Activated CD8-positive, alpha-beta T cell treated with anti-CD3 and anti-CD28 coated beads for 36 hours (primary cell): Measurements from ENCODE around the gene PDE6A. TPM values are rescaled to one million over a fixed set of nuclear protein-coding genes. Genes with fewer than 3 reads are reported as not detected.

ENCODE experiments used
- ATAC-seq: fragments of 200-7000 bp; cut with Tn5 transposase; one replicate; pipeline ENCODE4 v1.10.0; 2021; ENCODE audit warnings: mild to moderate bottlenecking, moderate library complexity
- CTCF ChIA-PET: fragments of 350-600 bp; sonication (Branson Sonifier 250); formaldehyde crosslinking; loops from one replicate; lab custom pipeline; 2021; ENCODE audit warnings: antibody characterized with exemption; lab: Charles Lee
- POLR2A ChIA-PET: fragments of 350-600 bp; sonication (Branson Sonifier 250); formaldehyde crosslinking; loops from one replicate; lab custom pipeline; 2021; ENCODE audit warnings: antibody characterized with exemption; lab: Charles Lee
- DNase-seq: peaks from one replicate; pipeline ENCODE4 v3.0.0-alpha.2; 2020
- H3K27ac Mint-ChIP-seq: one replicate; pipeline ENCODE4 v1.8.0; 2021; ENCODE audit warnings: mild to moderate bottlenecking, mixed read lengths
- H3K27me3 Mint-ChIP-seq: one replicate; pipeline ENCODE4 v1.8.0; 2021; ENCODE audit warnings: mixed read lengths
- H3K36me3 Mint-ChIP-seq: one replicate; pipeline ENCODE4 v1.8.0; 2021; ENCODE audit warnings: low read depth, mixed read lengths
- H3K4me1 Mint-ChIP-seq: one replicate; pipeline ENCODE4 v1.8.0; 2021; ENCODE audit warnings: low read depth, mixed read lengths
- H3K4me3 Mint-ChIP-seq: one replicate; pipeline ENCODE4 v1.8.0; 2021; ENCODE audit warnings: mild to moderate bottlenecking, moderate library complexity, mixed read lengths
- H3K9me3 Mint-ChIP-seq: one replicate; pipeline ENCODE4 v1.8.0; 2021; ENCODE audit warnings: mixed read lengths
- CTCF ChIP-seq: fragments of 200-600 bp; IDR thresholded peaks from one replicate; pipeline ENCODE4 v1.8.0; 2022; ENCODE audit warnings: antibody characterized with exemption, mild to moderate bottlenecking
- intact Hi-C: fragments of 100-400 bp; cut with micrococcal nuclease; formaldehyde crosslinking; loops from one replicate; pipeline ENCODE4 v1.10.0; 2022
- total RNA-seq, 2 experiments: library from RNA; stranded (reverse); gene quantifications; one replicate each; pipeline ENCODE4 v1.2.3, GENCODE V29; 2021

Gene PDE6A
- total RNA-seq, 2 experiments from 2014 or later: not detected

GRCh38 chr5:149817539-149818060, 127.0 kb downstream of the PDE6A start:
- ChIA-PET POLR2A (no interaction called here), CTCF (interaction anchor here (6.0 kb wide), 1 partner anchor 12 kb away, joined by 29 read pairs; no protein-coding TSS in a partner anchor)
- ATAC-seq: no peak
- Mint-ChIP-seq H3K4me1 (no peaks in the 10 kb centered on the region), H3K27me3 (no peaks in the 10 kb centered on the region), H3K4me3 (no peak overlapping the region), H3K9me3 (no peaks in the 10 kb centered on the region), H3K27ac (no peak overlapping the region), H3K36me3 (no peaks in the 10 kb centered on the region)
- intact Hi-C loops: no loop called here
- TF ChIP-seq CTCF: no peak
- DNase-seq: no peak

GRCh38 chr5:149816661-149817060, 127.9 kb downstream of the PDE6A start:
- H3K36me3 Mint-ChIP-seq: no peaks in the 10 kb centered on the region
- no peak overlapping the region for H3K4me3 Mint-ChIP-seq
- no peaks in the 10 kb centered on the region for H3K9me3 Mint-ChIP-seq
- DNase-seq: no peak
- no peaks in the 10 kb centered on the region for H3K4me1 Mint-ChIP-seq
- CTCF ChIA-PET: interaction anchor here (0.8 to 6.0 kb wide), 4 partner anchors 9 to 150 kb away, joined by 4 to 29 read pairs (median 8); no protein-coding TSS in a partner anchor
- no peak for TF ChIP-seq CTCF
- H3K27me3 Mint-ChIP-seq: no peaks in the 10 kb centered on the region
- no peak for ATAC-seq
- POLR2A ChIA-PET: no interaction called here
- H3K27ac Mint-ChIP-seq: no peak overlapping the region
- intact Hi-C loops: no loop called here

- Mint-ChIP-seq H3K9me3 (no peaks in the 10 kb centered on the region), H3K27ac (no peak overlapping the region), H3K4me3 (no peak overlapping the region), H3K4me1 (peaks cover 8% of the 10 kb centered on the region), H3K36me3 (no peaks in the 10 kb centered on the region), H3K27me3 (no peaks in the 10 kb centered on the region)
- ChIA-PET POLR2A (no interaction called here), CTCF (interaction anchor here (0.6 to 1.6 kb wide), 3 partner anchors 17 to 175 kb away, joined by 3 to 9 read pairs (median 4); no protein-coding TSS in a partner anchor)
- no peak for DNase-seq
- no peak for TF ChIP-seq CTCF
- intact Hi-C loops: no loop called here
- no peak for ATAC-seq
Measured at GRCh38 chr5:149811453-149811852, 133.1 kb downstream of the PDE6A start.

- POLR2A ChIA-PET: no interaction called here
- no peak overlapping the region for H3K27ac Mint-ChIP-seq
- no peak for DNase-seq
- TF ChIP-seq CTCF: no peak
- ATAC-seq: no peak
- intact Hi-C loops: no loop called here
- H3K27me3 Mint-ChIP-seq: no peaks in the 10 kb centered on the region
- no peaks in the 10 kb centered on the region for H3K36me3 Mint-ChIP-seq
- no peaks in the 10 kb centered on the region for H3K9me3 Mint-ChIP-seq
- H3K4me3 Mint-ChIP-seq: no peak overlapping the region
- peaks cover 8% of the 10 kb centered on the region for H3K4me1 Mint-ChIP-seq
- CTCF ChIA-PET: interaction anchor here (1.6 kb wide), 2 partner anchors 18 to 154 kb away, joined by 4 to 9 read pairs; no protein-coding TSS in a partner anchor
Measured at GRCh38 chr5:149810856-149811255, 133.7 kb downstream of the PDE6A start.

GRCh38 chr5:149809931-149810691, 134.5 kb downstream of the PDE6A start:
- DNase-seq (no peak), ATAC-seq (no peak)
- no peak overlapping the region for H3K27ac Mint-ChIP-seq
- peaks cover 9% of the 10 kb centered on the region for H3K4me1 Mint-ChIP-seq
- POLR2A ChIA-PET: no interaction called here
- H3K9me3 Mint-ChIP-seq: no peaks in the 10 kb centered on the region
- no peak for TF ChIP-seq CTCF
- CTCF ChIA-PET: no interaction called here
- H3K4me3 Mint-ChIP-seq: no peak overlapping the region
- no peaks in the 10 kb centered on the region for H3K36me3 Mint-ChIP-seq
- no peaks in the 10 kb centered on the region for H3K27me3 Mint-ChIP-seq
- intact Hi-C loops: no loop called here
